ENCODE data around the gene TMEM135. TPM values are rescaled to one million over a fixed set of nuclear protein-coding genes. Genes with fewer than 3 reads are reported as not detected.

TMEM135 gene
- total RNA-seq, 1 experiment from 2014 or later: 70.3 TPM

DNA sequence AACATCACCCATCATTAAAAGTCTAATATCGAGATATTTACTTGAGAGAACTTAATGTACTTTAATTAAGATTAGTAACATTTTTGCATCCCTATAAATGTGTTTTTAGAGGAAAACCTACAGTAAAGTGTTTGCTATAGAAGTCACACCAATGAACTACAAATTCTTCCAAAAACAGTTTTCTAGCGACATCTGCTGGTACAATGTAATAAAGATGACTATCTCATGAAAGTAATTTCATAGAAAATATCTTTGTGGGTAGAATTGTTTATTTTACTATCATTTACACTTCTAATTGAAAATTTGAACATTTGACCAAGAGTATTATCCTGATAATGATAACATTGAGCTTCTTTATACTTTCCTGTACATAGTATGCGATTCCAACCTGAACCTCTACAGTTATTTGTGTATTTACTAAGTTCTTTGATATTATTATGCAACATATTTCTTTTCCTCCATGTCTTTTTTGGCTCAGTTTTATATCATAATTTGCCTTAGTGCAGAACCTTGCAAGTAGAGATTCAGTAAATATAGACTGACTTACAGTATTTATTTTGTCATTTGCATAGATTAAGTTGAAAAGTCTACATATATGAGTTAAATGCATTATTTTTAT, 252.7 kb downstream of the TMEM135 start:
- Histone ChIP-seq H3K4me3 (ENCODE audit: low read depth, low read length, poor library complexity, severe bottlenecking) (no peak overlapping the region), H3K27ac (ENCODE audit: low read depth, low read length, poor library complexity, severe bottlenecking) (peak overlapping the region; percentile 30), H3K4me1 (ENCODE audit: insufficient read depth, low read length, poor library complexity, severe bottlenecking) (peaks cover 28% of the 10 kb centered on the region), H3K9me3 (ENCODE audit: low read depth, low read length, poor library complexity, severe bottlenecking) (peaks cover 7% of the 10 kb centered on the region), H3K36me3 (ENCODE audit: insufficient read depth, low read length, poor library complexity, severe bottlenecking) (peaks cover 7% of the 10 kb centered on the region), H3K27me3 (replicated peaks; ENCODE audit: insufficient read depth, low read depth, low read length, poor library complexity) (no peaks in the 10 kb centered on the region)
- TF ChIP-seq, protein P1, sequence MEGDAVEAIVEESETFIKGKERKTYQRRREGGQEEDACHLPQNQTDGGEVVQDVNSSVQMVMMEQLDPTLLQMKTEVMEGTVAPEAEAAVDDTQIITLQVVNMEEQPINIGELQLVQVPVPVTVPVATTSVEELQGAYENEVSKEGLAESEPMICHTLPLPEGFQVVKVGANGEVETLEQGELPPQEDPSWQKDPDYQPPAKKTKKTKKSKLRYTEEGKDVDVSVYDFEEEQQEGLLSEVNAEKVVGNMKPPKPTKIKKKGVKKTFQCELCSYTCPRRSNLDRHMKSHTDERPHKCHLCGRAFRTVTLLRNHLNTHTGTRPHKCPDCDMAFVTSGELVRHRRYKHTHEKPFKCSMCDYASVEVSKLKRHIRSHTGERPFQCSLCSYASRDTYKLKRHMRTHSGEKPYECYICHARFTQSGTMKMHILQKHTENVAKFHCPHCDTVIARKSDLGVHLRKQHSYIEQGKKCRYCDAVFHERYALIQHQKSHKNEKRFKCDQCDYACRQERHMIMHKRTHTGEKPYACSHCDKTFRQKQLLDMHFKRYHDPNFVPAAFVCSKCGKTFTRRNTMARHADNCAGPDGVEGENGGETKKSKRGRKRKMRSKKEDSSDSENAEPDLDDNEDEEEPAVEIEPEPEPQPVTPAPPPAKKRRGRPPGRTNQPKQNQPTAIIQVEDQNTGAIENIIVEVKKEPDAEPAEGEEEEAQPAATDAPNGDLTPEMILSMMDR (conservative IDR thresholded peaks at IDR 0.05; ENCODE audit: low read depth, low read length): peak; percentile 80
- no peak for TF ChIP-seq EZH2 (IDR thresholded peaks at IDR 0.05; ENCODE audit: borderline replicate concordance, low read depth, low read length, poor library complexity, severe bottlenecking)
- DNase-seq (ENCODE audit: low spot score): peak; percentile 91
- BruUV-seq (replicated peaks): no TSS peak
- POLR2A ChIA-PET (ENCODE audit: low non-redundant PET): interaction anchor here (0.6 kb wide), 1 partner anchor 334 kb away, joined by 3 read pairs; no protein-coding TSS in a partner anchor
- intact Hi-C loops (cut with micrococcal nuclease; ENCODE audit: unreplicated experiment): loop anchor here (1.0 to 5.0 kb wide), 4 partner anchors 298 to 833 kb away; no protein-coding TSS in a partner anchor
- CTCF ChIA-PET: interaction anchor here (0.7 kb wide), 1 partner anchor 351 kb away, joined by 4 read pairs; no protein-coding TSS in a partner anchor

DNA sequence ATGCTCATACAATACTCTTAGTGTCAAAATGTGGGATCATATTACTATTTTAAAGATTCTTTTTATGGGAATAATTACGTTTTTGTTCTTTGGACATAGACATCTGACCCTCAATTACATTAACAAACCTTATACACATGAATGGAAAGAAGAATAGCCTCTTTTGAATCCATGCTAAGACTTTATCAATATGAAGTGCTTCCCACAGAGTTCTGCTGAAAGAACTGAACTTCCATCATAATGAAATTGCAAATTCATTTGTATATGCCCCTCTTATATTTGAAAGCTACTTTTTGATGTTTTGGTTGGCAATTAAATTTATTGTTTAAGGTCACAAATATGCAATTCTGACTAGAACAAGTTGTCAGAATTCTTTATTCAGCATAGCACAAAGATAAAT, 254.9 kb downstream of the TMEM135 start:
- CTCF ChIA-PET: no interaction called here
- BruUV-seq (replicated peaks): no TSS peak

DNA sequence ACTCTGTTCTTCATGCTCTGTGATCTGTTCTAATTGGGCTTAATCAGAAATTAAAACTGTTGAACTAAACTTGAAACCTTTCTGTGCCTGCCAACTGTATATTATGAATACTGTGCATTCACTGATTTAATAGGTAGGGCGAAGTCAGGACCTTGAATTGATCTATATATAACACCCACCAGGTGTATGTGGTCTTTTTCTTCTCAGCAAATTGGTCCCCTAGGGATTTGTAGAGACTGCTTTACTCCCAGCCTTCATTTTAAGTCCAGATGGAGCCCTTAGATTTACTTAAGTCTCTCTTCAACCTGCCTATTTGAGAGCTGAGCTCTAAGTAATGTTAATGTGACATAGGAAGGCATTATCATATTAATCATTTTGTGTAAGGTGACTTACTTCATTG, 257.5 kb downstream of the TMEM135 start:
- Histone ChIP-seq H3K4me3 (ENCODE audit: low read depth, low read length, poor library complexity, severe bottlenecking) (no peak overlapping the region), H3K27me3 (replicated peaks; ENCODE audit: insufficient read depth, low read depth, low read length, poor library complexity) (no peaks in the 10 kb centered on the region), H3K9me3 (ENCODE audit: low read depth, low read length, poor library complexity, severe bottlenecking) (no peaks in the 10 kb centered on the region), H3K4me1 (ENCODE audit: insufficient read depth, low read length, poor library complexity, severe bottlenecking) (peaks cover 43% of the 10 kb centered on the region), H3K36me3 (ENCODE audit: insufficient read depth, low read length, poor library complexity, severe bottlenecking) (no peaks in the 10 kb centered on the region), H3K27ac (ENCODE audit: low read depth, low read length, poor library complexity, severe bottlenecking) (no peak overlapping the region)
- no TSS peak for BruUV-seq (replicated peaks)
- intact Hi-C loops (cut with micrococcal nuclease; ENCODE audit: unreplicated experiment): no loop called here
- TF ChIP-seq, protein P1 (conservative IDR thresholded peaks at IDR 0.05; ENCODE audit: low read depth, low read length): no peak
- no peak for TF ChIP-seq EZH2 (IDR thresholded peaks at IDR 0.05; ENCODE audit: borderline replicate concordance, low read depth, low read length, poor library complexity, severe bottlenecking)
- CTCF ChIA-PET: no interaction called here
- POLR2A ChIA-PET (ENCODE audit: low non-redundant PET): no interaction called here
- DNase-seq (ENCODE audit: low spot score): no peak

More for the DNA sequence above, 254.9 kb downstream of the TMEM135 start:
- Histone ChIP-seq H3K27me3 (replicated peaks; ENCODE audit: insufficient read depth, low read depth, low read length, poor library complexity) (no peaks in the 10 kb centered on the region), H3K9me3 (ENCODE audit: low read depth, low read length, poor library complexity, severe bottlenecking) (peaks cover 7% of the 10 kb centered on the region), H3K27ac (ENCODE audit: low read depth, low read length, poor library complexity, severe bottlenecking) (no peak overlapping the region), H3K4me3 (ENCODE audit: low read depth, low read length, poor library complexity, severe bottlenecking) (no peak overlapping the region), H3K36me3 (ENCODE audit: insufficient read depth, low read length, poor library complexity, severe bottlenecking) (no peaks in the 10 kb centered on the region), H3K4me1 (ENCODE audit: insufficient read depth, low read length, poor library complexity, severe bottlenecking) (peaks cover 32% of the 10 kb centered on the region)
- TF ChIP-seq, protein P1 (conservative IDR thresholded peaks at IDR 0.05; ENCODE audit: low read depth, low read length): no peak
- TF ChIP-seq EZH2 (IDR thresholded peaks at IDR 0.05; ENCODE audit: borderline replicate concordance, low read depth, low read length, poor library complexity, severe bottlenecking): no peak
- DNase-seq (ENCODE audit: low spot score): no peak
- POLR2A ChIA-PET (ENCODE audit: low non-redundant PET): no interaction called here
- intact Hi-C loops (cut with micrococcal nuclease; ENCODE audit: unreplicated experiment): loop anchor here (5.0 kb wide), 3 partner anchors 300 to 835 kb away; no protein-coding TSS in a partner anchor
